Daoy (cell line): ENCODE results near the gene OR10G2. TPM values are rescaled to one million over a fixed set of nuclear protein-coding genes. Genes with fewer than 3 reads are reported as not detected.
A peak's percentile ranks its signal among the peaks of the same experiment; 100 is the strongest.
"Not testable (repeated sequence)": the region's sequence is repeated elsewhere in the genome, so short reads cannot be mapped to it uniquely, and the experiment has no call there.

ENCODE experiments used
- DNase-seq: peaks from one replicate; pipeline ENCODE4 v3.0.0-alpha.2; 2015; ENCODE audit warnings: low read depth
- total RNA-seq: library from RNA; depleted of rRNA; stranded (reverse); fragments of >200 nt; shearing (Covaris generic); gene quantifications from 2 replicates; pipeline ENCODE4 v1.2.3, GENCODE V29; 2014; rRNA removed

The OR10G2 gene, protein sequence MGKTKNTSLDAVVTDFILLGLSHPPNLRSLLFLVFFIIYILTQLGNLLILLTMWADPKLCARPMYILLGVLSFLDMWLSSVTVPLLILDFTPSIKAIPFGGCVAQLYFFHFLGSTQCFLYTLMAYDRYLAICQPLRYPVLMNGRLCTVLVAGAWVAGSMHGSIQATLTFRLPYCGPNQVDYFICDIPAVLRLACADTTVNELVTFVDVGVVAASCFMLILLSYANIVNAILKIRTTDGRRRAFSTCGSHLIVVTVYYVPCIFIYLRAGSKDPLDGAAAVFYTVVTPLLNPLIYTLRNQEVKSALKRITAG
- not detected in 2 replicates for total RNA-seq

DNA sequence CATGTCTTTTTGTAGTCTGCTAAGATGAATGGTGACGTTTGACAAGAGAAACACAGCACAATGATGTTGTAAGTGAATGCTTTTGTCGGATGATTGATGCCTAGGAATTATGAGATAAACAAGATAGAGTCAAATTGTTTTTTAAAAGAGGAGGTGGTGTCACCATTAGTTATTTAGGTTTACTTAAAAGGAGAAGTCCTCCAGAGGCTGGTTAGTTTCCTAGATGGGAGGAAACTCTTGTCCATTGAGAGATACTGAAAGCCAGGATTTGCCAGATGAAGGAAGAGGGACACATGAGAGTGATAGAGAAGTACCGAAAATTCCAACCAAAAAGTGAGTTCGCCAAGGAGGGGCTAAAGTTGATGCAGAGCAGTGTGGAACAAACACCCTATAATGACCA lies at the start of gene OR10G2:
TSS of gene OR10G2 (minus strand) at position 101 of the 400 bp plus-strand sequence. CDS start at position 3, 98 bp downstream.
- no peak for DNase-seq

DNA sequence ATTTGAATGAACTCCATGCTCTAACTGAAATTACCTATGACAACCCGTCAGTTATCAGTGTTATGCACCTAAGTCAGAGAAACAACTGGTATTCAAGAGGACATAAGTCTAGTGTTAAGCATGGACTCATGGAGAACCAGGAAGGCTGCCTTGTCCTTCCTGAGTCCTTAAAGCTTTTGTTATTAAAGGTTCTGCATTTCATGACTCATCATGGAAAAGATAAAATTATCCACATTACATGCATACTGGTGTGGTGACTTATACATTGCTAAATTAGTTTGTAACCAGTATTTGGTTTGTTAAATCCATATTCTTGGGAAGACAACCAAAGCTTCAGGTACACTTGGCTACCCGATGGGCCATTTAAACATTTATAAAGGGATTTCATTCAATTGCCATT lies 45.3 kb upstream of the OR10G2 start:
- DNase-seq = peak; percentile 72

DNA sequence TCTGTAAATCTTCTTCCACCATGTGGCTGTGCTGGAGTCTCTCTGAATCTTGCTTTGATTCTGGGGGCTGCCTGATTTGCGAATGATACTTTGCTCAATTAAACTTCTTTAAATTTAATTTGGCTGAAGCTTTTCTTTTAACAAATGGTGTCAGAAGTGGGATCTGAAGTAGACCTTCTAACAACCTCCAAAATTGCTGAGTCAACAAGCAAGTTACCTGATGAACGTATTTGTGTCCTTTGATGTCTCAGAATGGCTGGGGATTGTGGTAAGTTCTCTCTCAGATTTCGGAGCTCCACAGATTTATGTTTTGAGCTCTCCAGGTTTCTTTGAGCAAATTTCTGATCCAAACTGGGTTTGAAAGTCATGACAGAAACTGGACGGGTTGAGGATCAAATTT lies 40.8 kb upstream of the OR10G2 start:
- DNase-seq = no peak

DNA sequence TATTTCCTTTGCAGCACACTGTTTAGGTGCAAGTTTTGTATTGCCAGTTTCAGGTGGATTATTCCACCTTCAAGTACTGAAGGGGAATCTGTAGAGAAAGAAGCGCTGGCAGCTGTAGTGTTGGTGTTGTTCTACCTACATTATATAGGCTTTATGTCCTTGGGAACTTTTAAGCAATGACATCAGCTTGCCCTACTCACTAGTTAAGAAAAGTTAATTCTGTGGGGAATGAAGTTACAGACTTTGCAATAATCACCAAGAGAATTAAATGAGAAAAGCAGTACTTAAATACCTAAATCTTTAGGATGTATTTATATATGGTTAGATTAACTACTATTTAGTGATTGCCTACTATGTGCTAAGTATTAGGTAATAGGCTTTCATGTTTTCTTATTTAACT lies 39.0 kb upstream of the OR10G2 start, which contains the start of gene OR4E1:
TSS of gene OR4E1 (minus strand) at position 101 of the 400 bp plus-strand sequence. CDS start 2,883 bp downstream, outside the sequence.
- no peak for DNase-seq

DNA sequence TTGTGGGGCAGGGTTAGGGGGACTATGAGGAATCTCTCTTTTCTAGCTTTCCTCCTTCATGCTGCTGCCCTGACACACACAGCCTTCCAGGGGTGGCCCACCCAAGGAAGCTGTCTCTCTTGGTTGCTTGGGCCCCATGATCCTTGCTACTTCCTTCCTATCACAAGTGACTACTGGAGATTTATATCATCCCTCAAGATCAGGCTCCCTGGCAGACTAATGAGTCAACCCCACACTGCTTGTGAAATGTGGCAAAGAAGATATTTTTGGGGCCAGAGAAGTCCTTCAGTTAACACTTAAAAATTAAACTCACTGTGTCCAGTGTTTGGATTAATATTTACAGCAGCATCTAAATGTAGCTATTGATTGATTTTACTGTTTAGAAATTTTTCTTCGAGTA lies 37.4 kb upstream of the OR10G2 start:
- peak; percentile 31 for DNase-seq

DNA sequence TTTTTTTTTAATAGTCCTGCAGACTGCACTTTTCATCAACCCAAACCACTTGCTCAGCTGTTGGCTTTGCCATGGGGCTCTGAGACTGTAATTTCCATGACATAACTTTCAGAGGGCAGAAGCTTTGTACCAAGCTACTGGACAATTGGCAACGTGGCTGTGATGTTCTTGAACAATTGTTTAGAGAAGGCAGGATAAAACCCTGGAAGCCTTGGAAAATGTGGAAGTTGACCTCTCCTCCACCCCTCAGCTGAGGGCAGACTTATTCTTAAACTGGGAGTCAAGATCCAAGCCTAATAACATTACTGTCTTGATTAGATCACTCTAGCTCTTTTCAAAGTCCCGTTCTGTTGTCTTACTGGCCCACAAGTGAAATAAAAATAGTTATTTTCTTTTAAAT lies 36.6 kb upstream of the OR10G2 start:
- no peak for DNase-seq

DNA sequence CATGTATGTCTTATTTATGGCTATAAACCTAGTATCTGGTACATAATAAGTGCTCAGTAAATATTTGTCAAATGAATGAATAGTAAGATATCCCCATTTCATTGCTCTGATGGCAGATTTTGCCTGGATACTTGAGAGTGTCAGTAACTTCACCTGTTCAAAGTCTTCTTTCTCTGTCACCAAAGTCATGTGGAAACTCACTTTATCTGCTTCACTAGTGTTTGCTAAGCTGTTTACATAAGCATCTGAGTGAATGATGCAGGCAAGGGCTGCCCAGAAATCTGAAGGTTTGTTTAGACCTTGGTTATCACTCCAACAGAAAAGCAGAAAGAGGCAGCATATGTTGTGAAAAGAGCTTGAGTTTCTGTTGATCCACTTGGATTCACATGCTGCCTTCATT lies 34.5 kb upstream of the OR10G2 start:
- no peak for DNase-seq

DNA sequence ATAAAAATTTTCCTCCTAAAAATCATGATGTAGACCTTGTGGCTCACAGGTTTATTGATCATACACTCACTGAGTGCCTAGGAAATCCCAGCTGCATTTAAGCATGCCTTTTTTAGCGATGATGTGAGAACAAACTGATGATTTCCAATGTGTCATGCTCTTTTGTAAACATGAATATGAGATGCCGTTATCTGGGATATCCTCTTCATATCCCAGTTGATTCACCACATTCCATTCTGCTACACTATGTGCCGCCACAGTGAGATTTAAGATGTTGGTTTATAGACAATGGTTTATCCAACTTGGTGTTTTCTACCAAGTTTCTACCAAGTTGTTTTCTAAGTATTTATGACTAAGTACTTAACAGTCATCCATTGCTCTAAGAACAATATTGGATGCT lies 33.6 kb upstream of the OR10G2 start:
- DNase-seq = peak; percentile 79

DNA sequence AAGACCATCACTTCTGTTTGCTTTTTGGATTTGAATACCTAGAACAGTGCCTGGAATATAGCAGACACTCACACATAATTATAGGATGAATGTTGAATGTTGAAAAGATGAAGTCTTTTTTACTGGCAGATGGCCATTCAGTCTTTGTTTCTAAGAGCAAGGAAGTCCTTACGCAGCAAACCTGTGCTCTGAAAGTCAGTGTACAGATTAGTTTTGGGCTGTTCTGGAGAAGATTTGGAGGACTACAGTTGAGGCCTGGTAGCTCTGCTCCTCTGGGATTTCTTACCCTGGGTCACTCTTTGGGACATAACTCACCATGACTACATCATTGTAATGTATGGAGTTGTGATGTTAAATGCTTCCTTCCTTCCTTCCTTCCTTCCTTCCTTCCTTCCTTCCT lies 22.2 kb upstream of the OR10G2 start:
- no peak for DNase-seq

DNA sequence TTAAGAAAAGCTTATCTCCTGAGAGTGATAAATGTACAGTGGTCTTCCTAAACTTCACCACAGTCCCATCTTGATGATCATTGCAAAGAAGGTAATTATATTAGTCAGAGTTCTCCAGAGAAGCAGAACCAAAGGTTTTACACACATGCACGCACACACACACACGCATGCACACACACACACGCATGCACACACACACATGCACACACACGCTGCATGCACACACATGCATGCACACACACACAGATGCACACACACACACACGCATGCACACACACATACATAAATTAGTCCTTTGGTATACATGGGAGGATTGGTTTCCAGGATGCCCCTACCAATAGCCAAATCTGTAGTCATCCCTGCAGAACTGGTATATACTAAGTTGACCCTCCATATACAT lies 19.5 kb upstream of the OR10G2 start:
- no peak for DNase-seq

DNA sequence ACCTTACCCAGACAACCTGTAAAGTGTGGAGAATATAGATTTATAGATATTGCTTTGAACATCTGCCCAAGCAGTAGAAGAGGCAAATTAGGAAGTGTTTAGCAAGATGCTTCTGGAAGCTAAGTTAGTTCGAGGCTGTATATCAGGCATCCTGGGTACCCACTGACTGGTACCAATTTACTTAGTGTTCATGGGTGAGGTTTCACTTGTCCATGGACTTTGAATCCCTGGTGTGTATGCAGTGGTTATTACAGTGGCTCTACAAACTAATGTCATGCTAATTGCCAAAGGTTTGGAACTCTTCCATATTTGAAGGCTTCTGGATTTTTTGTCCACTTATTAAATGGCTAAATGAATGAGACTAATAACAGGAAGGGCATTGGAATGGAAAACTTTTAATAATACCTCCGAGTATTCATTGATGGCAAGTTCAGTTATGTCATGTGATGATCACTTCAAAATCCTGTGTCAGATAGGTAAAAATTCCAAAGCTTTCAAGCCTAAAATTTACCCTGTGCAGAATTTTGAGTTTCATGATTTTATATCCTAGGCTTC lies 18.7 kb upstream of the OR10G2 start, which contains the start of gene OR4E2:
TSS of gene OR4E2 (plus strand) at position 505 of the 555 bp plus-strand sequence. CDS start 11,248 bp downstream, outside the sequence.
- no peak for DNase-seq

DNA sequence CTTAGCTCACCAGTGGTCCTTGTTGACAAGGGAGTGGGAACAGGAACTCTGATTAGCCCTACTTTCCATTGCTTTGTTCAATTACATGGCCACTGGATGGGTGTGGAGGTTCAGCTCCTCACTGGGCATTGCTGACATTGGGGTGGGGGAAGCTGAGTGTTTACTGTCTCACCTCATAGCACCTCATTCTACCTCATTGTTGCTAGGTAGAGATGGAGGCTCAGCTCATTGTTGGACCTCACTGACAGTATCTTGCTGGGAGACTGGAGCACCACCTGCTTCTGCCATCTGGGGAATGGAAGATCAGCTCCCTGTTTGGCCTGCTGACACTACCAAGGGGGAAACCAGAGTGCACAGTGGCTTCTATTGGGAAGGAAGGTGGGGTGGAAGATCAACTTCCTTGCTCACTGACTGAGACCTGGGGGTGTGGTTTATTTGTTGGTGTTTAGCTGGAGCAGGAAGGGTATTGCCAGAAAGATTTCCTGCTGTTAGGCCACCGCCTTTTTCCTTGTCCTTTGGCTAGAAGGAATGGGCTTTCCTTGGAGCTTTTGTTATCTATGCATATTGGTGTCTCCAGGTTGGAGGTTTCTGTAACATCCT lies 17.6 kb upstream of the OR10G2 start:
- no peak for DNase-seq

DNA sequence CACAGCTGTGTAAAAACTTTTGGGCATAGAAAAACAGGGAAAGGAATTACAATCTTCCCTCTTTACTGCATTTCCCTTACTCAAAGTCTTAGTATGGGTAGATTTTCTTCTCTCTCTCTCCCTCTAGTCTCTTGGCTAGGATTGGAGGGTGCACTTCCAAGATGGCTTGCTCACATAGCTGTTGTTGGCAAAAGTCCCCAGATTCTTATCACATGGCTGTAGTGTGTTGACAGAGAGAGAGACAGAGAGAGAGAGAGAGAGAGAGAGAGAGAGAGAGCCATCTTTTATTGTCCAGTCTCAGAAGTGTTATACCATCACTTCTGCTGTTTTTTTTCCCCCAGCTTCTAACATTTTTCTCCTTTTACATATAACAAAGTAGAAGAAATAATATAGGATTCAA lies 12.6 kb upstream of the OR10G2 start:
- peak; percentile 22 for DNase-seq

DNA sequence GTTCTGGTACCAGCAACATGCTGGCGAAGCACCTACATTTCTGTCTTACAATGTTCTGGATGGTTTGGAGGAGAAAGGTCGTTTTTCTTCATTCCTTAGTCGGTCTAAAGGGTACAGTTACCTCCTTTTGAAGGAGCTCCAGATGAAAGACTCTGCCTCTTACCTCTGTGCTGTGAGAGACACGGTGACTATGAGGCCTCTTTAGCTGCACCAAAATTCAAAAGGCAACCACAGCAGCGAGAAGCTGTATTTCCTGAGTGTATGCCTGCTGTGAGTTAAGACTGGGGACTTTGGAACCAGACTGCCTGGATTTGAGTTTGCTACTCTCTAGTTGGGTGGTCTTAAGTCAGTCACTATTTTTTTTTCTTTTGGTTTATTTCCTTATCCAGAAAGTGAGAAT lies 8.7 kb upstream of the OR10G2 start:
- DNase-seq = no peak

DNA sequence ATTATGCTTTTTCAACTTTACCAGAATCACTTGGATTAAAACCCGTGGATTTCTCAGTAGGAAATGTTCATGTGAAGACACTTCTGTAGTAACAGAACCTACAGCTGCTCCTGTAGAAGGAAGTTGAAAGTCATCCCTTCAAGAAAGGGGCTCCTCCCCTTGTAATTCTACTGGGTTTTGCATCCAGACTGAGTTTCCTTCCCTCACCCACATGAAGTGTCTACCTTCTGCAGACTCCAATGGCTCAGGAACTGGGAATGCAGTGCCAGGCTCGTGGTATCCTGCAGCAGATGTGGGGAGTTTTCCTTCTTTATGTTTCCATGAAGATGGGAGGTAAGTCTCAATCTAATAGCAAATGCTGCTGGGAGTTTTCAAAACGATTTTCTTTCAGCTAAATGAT lies 7.9 kb upstream of the OR10G2 start:
- DNase-seq = no peak

DNA sequence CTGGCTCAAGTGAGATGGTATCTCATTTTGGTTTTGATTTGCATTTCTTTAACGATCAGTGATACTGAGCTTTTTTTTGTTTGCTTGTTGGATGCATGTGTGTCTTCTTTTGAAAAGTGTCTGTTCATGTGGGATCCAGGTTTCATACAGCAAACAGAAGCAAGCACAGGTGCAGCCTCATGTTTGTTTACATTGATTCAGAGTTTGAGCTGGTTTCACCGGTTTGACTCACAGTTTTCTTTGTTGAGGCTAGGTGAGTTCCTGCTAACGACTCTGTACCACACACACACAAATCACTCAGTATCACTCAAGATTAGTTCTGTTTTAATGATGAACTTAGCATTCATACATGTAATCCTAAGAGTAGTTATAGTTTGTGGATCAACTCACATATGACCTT lies 3.7 kb downstream of the OR10G2 start:
- DNase-seq = no peak

DNA sequence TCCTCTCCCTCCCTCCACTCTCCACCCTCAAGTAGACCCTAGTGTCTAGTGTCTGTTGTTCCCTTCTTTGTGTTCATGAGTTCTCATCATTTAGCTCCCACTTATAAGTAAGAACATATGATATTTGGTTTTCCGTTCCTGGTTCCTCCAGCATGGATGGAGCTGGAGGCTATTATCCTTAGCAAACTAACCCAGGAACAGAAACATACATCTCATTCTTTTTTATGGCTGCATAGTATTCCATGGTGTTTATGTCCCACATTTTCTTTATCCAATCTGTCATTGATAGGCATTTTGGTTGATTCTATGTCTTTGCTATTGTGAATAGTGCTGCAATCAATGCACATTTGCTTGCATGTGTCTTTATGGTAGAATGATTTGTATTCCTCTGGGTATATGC lies 4.2 kb downstream of the OR10G2 start:
- not testable (repeated sequence) for DNase-seq

DNA sequence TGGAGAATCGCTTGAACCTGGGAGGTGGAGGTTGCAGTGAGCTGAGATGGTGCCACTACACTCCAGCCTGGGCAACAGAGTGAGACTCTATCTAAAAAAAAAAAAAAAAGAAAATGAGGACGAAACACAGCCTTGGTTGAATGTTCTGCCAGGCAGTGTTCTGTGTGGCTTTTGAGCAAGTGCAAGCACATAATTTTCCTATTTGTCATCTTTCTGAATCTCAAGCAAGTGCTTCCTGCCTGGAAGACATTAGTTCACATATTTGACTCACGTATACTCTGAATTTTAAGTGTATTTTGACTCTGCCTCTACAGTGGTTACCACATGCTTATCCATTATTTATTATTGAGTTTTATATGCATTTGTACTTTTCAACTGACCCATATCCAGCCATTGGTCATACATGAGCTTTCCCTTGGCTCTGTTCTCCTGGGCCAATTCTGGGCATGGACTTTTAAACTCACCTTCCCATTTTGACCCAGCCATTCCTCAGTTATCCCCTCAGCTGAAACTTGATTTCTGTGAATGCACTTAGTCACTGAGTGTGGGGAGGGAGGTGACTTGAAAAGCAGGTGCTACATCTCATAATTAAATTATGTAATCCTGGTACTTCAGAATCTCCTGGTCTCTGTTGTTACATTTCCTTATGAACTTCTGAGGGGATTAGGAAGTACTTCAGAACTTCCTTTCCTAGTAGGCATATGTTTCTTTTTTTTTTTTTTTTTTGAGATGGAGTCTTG lies 8.1 kb downstream of the OR10G2 start:
- peak; percentile 52 for DNase-seq

DNA sequence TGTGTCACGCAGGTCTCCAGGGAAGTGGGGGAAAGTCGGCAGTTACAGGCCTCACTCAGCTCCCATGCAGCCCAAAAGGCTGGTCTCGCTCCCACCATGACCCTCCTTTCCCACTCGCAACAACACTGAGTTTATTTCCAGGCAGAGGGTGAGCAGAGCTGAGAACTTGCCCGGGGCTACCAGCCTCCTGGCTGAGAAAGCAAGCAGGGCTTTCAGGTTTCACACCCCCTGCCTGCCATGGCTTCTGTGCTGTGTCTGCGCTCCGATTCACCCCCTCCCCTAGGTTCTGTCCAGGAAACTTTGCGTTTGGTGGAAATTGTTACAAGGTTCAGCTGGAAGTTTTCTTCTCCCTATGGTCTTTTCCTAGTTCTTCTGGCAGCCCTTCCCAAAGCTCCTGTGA lies 17.1 kb downstream of the OR10G2 start:
- DNase-seq = no peak

DNA sequence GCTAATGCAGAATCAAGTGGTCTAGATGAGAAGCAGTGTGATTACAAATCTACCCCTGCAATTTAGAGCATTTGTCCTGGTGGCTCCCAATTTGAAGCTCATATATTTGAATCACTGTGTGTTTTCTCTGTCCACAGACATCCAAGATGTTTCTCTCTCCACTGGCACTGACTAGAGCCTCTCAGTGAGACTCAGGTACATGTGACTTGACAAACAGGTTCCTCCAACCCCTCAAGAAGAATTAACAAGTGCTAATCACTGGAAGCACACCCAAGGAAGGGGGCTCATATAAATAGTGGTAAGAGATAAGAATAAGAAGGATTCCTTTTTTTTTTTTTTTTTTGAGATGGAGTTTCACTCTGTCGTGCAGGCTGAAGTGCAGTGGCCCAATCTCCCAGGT lies 20.5 kb downstream of the OR10G2 start:
- no peak for DNase-seq

DNA sequence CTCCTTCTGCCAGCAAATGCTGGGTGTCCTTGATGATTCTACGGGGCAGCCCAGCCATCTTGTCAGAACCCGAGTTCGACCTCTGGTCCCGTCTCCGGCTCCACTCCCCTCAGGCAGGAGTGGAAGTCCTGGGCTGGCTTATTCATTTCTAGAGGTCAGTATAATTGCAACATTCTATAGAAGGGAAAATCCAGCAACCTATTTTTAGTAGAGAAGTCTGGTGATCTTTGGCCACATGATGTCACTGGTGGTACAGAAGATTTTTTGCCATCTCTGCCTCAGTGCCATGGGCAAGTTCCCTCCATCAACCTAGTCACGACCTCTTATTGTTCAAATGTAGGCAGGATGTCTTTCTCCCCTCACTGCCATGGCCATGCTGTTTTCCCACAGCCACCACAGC lies 22.4 kb downstream of the OR10G2 start:
- peak; percentile 13 for DNase-seq

DNA sequence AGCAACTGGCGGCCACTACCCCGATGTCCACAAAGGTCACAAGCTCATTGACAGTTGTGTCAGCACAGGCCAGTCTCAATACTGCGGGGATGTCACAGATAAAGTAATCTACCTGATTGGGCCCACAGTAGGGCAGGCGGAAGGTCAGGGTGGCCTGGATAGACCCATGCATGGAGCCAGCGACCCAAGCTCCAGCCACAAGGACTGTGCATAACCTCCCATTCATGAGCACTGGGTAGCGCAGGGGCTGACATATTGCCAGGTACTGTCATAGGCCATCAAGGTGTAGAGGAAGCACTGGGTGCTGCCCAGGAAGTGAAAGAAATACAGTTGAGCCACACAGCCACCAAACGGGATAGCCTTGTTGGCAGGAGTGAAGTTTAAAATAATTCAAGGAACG lies 32.6 kb downstream of the OR10G2 start:
- DNase-seq = not testable (repeated sequence)
